Suprapubic skin (tissue), 4 donors: ENCODE data around the gene GALNT9. TPM values are rescaled to one million over a fixed set of nuclear protein-coding genes. Genes with fewer than 3 reads are reported as not detected.

Experiments
- DNase-seq, 2 donors: peaks; one replicate each; pipeline ENCODE4 v3.0.0-alpha.2; 2019; ENCODE audit warnings: low spot score in 2 of 2
- H3K27ac ChIP-seq: fragments of 200-600 bp; sonication (generic); one replicate; pipeline ENCODE4 v1.5.1; 2019
- H3K27me3 ChIP-seq: fragments of 200-600 bp; sonication (generic); one replicate; pipeline ENCODE4 v1.5.1; 2019
- H3K36me3 ChIP-seq: fragments of 200-600 bp; sonication (generic); one replicate; pipeline ENCODE4 v1.5.1; 2019
- H3K4me1 ChIP-seq: fragments of 200-600 bp; sonication (generic); one replicate; pipeline ENCODE4 v1.5.1; 2019
- H3K4me3 ChIP-seq: fragments of 200-600 bp; sonication (generic); one replicate; pipeline ENCODE4 v1.5.1; 2019; ENCODE audit warnings: mild to moderate bottlenecking
- H3K9me3 ChIP-seq: fragments of 200-600 bp; sonication (generic); one replicate; pipeline ENCODE4 v1.5.1; 2019
- EP300 ChIP-seq: sonication (generic); formaldehyde crosslinking; IDR thresholded peaks from one replicate; pipeline ENCODE4 v1.6.1; 2017; ENCODE audit warnings: antibody characterized with exemption
- POLR2A ChIP-seq, 2 donors: fragments of 450-650 bp; IDR thresholded peaks; one replicate each; pipeline ENCODE4 v1.6.1; 2017; ENCODE audit warnings: antibody characterized with exemption in 2 of 2, mild to moderate bottlenecking in 2 of 2, moderate library complexity in 2 of 2
- POLR2AphosphoS5 ChIP-seq, 3 donors: sonication (generic); formaldehyde crosslinking; IDR thresholded peaks; one replicate each; pipeline ENCODE4 v1.6.1; 2017; ENCODE audit warnings: antibody characterized with exemption in 3 of 3
- WGBS: methylation state at CpG from one replicate; pipeline ENCODE4 v1.1.5; 2018; 5-methylcytosine and 5-hydroxymethylcytosine counted together
- total RNA-seq, 4 donors: library from RNA; depleted of rRNA; stranded (reverse); fragments of >200 nt; gene quantifications; one replicate each; pipeline ENCODE4 v1.1.0, GENCODE V29; 2016
- TF ChIP-seq, protein P1 (sequence below), 2 donors: fragments of 200-600 bp in 1 of 2; fragments of 450-650 bp in 1 of 2; sonication (generic) in 1 of 2; IDR thresholded peaks; one replicate each; pipeline ENCODE4 v1.5.1; 2016 to 2019; ENCODE audit warnings: antibody characterized with exemption in 2 of 2, mild to moderate bottlenecking in 1 of 2, moderate library complexity in 1 of 2

Gene GALNT9
- total RNA-seq, 4 donors from 2014 or later: not detected

DNA sequence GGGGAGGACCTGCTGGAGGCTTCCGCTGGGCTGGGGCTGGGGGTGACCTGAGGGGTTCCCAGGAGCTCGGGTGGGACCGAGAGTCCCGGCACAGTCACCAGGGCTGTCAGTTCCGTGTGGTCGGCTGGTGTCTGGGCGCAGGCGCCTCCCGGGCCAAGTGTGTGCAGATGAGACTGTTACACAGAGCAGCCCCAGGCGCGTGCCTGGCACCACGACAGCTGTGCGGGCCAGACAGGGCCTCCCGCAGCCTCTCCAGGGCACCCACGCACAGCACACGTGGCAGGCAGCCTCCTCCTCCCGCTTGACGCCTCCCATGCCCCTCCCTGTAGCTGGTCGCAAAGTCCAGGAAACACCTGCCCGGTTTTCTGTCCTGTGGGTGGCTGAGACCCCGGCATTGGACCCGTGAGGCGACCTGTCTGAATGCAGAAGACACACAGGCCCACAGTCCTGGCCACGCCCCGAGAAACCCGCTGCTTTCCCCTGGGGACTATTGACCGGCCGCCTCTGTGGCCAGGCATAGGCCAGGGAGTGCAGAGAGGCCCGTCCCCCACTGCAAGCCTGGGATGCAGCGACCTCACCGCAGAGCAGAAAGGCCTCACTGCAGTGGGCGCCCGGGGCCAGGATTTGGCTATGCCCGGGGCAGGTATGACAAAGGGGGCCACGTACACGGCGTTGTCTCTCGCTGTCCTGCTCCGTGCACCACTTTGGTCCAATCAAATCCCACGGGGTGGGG, 12.1 kb upstream of the GALNT9 start:
- H3K4me3 ChIP-seq: no peak overlapping the region
- H3K27ac ChIP-seq: no peak overlapping the region
- H3K9me3 ChIP-seq: no peaks in the 10 kb centered on the region
- no peak for DNase-seq
- no peaks in the 10 kb centered on the region for H3K36me3 ChIP-seq
- H3K27me3 ChIP-seq: peaks cover 97% of the 10 kb centered on the region
- WGBS: 85% methylated on average over 12 of the region's 40 CpGs
- no peaks in the 10 kb centered on the region for H3K4me1 ChIP-seq
- TF ChIP-seq POLR2AphosphoS5 (IDR thresholded peaks at IDR 0.05) (no peak), EP300 (no peak)

DNA sequence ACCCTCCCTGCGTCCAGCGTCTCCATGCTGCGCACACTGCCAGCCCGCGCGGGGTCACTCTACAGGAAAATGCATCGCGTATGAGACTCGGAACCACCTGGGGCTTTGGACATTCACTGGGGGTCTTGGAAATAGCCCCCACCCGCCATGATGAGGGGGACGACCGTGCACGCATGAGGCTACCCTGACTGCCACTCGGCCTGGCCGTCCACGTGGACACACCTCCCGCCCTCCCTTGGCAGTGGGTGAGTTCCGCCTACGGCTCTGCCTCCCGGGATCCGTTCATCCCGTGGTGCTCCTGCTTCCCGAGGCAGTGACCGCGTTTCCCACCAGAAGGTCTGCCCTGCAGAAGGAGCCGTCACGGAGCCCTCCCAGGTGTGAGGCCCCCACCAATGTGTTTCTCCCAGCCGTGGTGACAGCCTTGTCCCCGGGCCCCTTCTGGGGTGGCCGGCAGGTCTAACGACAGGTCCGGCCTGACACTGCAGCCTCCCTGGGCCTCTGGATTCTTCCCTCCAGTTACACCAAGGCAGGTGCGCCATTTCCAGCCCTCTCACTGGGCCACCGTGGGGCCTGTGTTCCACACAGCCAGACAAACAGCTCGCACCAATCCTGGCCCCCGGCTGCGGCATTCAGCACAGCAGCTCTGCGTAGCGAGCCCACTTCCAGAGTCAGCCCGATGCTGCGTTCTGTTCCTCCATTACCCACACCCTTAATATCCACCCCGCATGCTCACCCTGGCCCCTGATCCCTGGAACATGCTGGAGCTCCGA, 11.1 kb upstream of the GALNT9 start:
- Histone ChIP-seq H3K27me3 (peaks cover 96% of the 10 kb centered on the region), H3K4me3 (no peak overlapping the region), H3K4me1 (no peaks in the 10 kb centered on the region), H3K27ac (no peak overlapping the region), H3K36me3 (no peaks in the 10 kb centered on the region), H3K9me3 (no peaks in the 10 kb centered on the region)
- TF ChIP-seq EP300 (no peak), POLR2A (IDR thresholded peaks at IDR 0.05) (no peak), POLR2AphosphoS5 (IDR thresholded peaks at IDR 0.05) (no peak)
- TF ChIP-seq, protein P1, sequence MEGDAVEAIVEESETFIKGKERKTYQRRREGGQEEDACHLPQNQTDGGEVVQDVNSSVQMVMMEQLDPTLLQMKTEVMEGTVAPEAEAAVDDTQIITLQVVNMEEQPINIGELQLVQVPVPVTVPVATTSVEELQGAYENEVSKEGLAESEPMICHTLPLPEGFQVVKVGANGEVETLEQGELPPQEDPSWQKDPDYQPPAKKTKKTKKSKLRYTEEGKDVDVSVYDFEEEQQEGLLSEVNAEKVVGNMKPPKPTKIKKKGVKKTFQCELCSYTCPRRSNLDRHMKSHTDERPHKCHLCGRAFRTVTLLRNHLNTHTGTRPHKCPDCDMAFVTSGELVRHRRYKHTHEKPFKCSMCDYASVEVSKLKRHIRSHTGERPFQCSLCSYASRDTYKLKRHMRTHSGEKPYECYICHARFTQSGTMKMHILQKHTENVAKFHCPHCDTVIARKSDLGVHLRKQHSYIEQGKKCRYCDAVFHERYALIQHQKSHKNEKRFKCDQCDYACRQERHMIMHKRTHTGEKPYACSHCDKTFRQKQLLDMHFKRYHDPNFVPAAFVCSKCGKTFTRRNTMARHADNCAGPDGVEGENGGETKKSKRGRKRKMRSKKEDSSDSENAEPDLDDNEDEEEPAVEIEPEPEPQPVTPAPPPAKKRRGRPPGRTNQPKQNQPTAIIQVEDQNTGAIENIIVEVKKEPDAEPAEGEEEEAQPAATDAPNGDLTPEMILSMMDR (IDR thresholded peaks at IDR 0.05): no peak
- DNase-seq: no peak
- WGBS: 94% methylated on average over 23 of the region's 43 CpGs

DNA sequence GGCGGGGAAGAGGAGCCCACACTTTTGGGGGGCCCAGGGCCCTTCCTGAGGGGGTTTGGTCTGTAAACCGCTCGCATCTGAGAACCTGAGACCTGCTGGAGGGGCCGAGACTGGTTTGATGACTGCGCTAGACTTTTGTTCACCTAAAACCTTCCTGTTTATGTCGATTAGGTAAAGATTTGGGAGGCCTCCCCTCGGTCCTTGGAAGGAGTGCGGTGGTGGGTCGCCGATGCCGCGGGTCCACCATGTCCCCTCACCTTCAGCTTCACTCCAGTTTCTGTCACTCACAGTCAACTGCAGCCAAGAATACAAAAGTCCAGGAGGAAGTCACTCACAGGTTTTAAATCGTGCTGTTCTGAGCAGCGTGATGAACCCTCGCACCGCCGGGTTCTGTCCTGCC, 10.5 kb upstream of the GALNT9 start:
- H3K36me3 ChIP-seq: no peaks in the 10 kb centered on the region
- H3K4me1 ChIP-seq: no peaks in the 10 kb centered on the region
- H3K9me3 ChIP-seq: no peaks in the 10 kb centered on the region
- peaks cover 96% of the 10 kb centered on the region for H3K27me3 ChIP-seq
- no peak for DNase-seq
- no peak overlapping the region for H3K4me3 ChIP-seq
- 94% methylated on average over 14 of the region's 17 CpGs for WGBS
- no peak overlapping the region for H3K27ac ChIP-seq
- TF ChIP-seq POLR2AphosphoS5 (IDR thresholded peaks at IDR 0.05) (no peak), EP300 (no peak)

DNA sequence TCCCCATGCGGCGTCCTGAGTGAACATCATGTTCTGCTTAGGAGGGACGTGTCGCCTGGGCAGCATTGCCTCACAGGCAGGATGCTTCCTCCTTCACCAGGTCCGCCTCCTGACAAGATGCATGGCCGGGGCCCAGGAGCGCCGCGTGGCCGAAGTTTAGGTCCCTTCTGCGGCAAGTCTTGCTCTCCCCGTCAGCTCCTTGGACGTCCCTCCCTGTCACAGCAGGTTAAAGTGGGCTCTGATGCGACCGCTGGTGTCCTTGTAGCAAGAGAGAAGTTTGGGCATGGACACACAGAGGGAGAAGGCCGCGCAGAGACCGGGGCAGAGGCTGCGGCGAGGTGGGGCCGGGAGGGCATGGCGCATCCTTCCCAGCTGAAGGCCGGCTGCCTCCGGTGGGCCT, 9.4 kb upstream of the GALNT9 start:
- H3K4me3 ChIP-seq: no peak overlapping the region
- H3K4me1 ChIP-seq: no peaks in the 10 kb centered on the region
- peaks cover 96% of the 10 kb centered on the region for H3K27me3 ChIP-seq
- WGBS: 92% methylated on average over 19 of the region's 24 CpGs
- no peak for DNase-seq
- TF ChIP-seq POLR2A (IDR thresholded peaks at IDR 0.05) (no peak), POLR2AphosphoS5 (IDR thresholded peaks at IDR 0.05) (no peak), EP300 (no peak)
- TF ChIP-seq, protein P1 (IDR thresholded peaks at IDR 0.05): no peak
- no peak overlapping the region for H3K27ac ChIP-seq
- H3K36me3 ChIP-seq: no peaks in the 10 kb centered on the region
- H3K9me3 ChIP-seq: no peaks in the 10 kb centered on the region

DNA sequence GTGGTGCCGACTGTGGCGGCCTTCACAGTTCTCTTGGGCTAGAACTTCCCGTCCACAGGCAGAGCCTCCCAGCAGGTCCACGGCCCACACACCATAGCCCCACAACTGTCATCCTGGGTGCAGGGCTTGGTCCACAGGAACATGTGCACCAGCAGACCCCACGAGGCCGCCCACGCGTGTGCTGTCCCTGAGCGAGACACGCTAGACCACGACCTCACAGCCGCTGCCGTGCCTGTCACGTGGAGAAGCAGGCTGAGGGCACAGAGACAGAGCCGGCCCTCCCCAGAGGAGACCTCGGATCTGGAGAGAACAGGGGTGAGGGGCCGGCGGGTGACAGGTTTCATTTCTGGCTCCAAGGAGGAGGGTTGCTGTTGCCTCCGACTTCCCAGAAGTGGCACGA, 8.9 kb upstream of the GALNT9 start:
- Histone ChIP-seq H3K36me3 (no peaks in the 10 kb centered on the region), H3K27ac (no peak overlapping the region), H3K4me1 (no peaks in the 10 kb centered on the region), H3K27me3 (peaks cover 96% of the 10 kb centered on the region), H3K9me3 (no peaks in the 10 kb centered on the region), H3K4me3 (no peak overlapping the region)
- TF ChIP-seq, protein P1 (IDR thresholded peaks at IDR 0.05): no peak
- TF ChIP-seq POLR2AphosphoS5 (IDR thresholded peaks at IDR 0.05) (no peak), POLR2A (IDR thresholded peaks at IDR 0.05) (no peak), EP300 (no peak)
- 89% methylated on average over 9 of the region's 20 CpGs for WGBS
- DNase-seq: no peak

DNA sequence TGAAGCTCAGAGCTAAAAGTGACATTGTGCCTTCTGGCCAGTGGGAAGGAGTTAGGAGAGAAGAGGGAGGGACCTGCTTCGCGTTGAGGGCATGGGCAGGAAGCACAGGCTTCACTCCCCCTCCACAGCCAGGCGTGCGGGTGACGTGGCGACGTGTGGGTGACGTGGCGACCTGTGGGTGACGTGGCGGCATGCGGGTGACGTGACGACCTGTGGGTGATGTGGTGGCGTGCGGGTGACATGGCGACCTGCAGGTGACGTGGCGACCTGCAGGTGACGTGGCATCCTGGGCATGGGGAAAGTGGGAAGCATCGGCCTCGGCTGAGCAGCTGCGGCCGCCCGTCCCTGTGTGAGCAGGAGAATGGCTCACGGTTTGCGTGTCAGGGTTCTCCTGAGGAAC, 8.2 kb upstream of the GALNT9 start:
- Histone ChIP-seq H3K4me3 (no peak overlapping the region), H3K4me1 (no peaks in the 10 kb centered on the region), H3K36me3 (no peaks in the 10 kb centered on the region), H3K27ac (no peak overlapping the region), H3K9me3 (no peaks in the 10 kb centered on the region), H3K27me3 (peaks cover 95% of the 10 kb centered on the region)
- TF ChIP-seq, protein P1 (IDR thresholded peaks at IDR 0.05): no peak
- TF ChIP-seq POLR2AphosphoS5 (IDR thresholded peaks at IDR 0.05) (no peak), POLR2A (IDR thresholded peaks at IDR 0.05) (no peak), EP300 (no peak)
- 82% methylated on average over 7 of the region's 27 CpGs for whole genome bisulfite sequencing
- DNase-seq: no peak
